VCaP (cell line): ENCODE measurements around the gene HOXA7.
A peak's percentile ranks its signal among the peaks of the same experiment; 100 is the strongest.

Experiments
- H3K27ac ChIP-seq: fragments of 450-650 bp; 2 replicates; pipeline ENCODE4 v1.5.1; 2017
- CTCF ChIP-seq: fragments of 450-650 bp; conservative IDR thresholded peaks from 2 replicates; pipeline ENCODE4 v1.5.1; 2017; ENCODE audit warnings: mild to moderate bottlenecking, moderate library complexity

HOXA7 gene

GRCh38 chr7:27182285-27182841, 25.9 kb upstream of the HOXA7 start:
- TF ChIP-seq CTCF, result no peak
- peak overlapping the region; percentile 98; the same call in 1 of the 2 replicates for H3K27ac ChIP-seq

GRCh38 chr7:27181795-27182275, 25.4 kb upstream of the HOXA7 start:
- peak overlapping the region; percentile 99; the same call in 1 of the 2 replicates for H3K27ac ChIP-seq
- TF ChIP-seq CTCF, result no peak

- peak overlapping the region; percentile 99 for H3K27ac ChIP-seq
- TF ChIP-seq CTCF, result no peak
These were observed 24.3 kb upstream of the HOXA7 start for GRCh38 chr7:27180431-27181420.

- TF ChIP-seq CTCF, result peak; percentile 92
- H3K27ac ChIP-seq, result peak overlapping the region; percentile 99
These were observed 23.3 kb upstream of the HOXA7 start for GRCh38 chr7:27179503-27180430.

GRCh38 chr7:27179030-27179429, 22.6 kb upstream of the HOXA7 start:
- peak overlapping the region; percentile 99 for H3K27ac ChIP-seq
- TF ChIP-seq CTCF, result no peak

- peak overlapping the region; percentile 99 for H3K27ac ChIP-seq
- no peak for TF ChIP-seq CTCF
These were observed 21.9 kb upstream of the HOXA7 start for GRCh38 chr7:27178366-27178765.
